HG03342 (cell line): ENCODE measurements around the gene AK5.

Experiments
- ATAC-seq: cut with Tn5 transposase; IDR thresholded peaks from one replicate; pipeline ENCODE4 v1.9.1; 2021; ENCODE audit warnings: mild to moderate bottlenecking, moderate library complexity; ENCODE audit not compliant: unreplicated experiment

Gene AK5

GRCh38 chr1:77430966-77431690 is 149.3 kb downstream of the AK5 start:
- no peak for ATAC-seq

GRCh38 chr1:77433934-77434333 is 152.1 kb downstream of the AK5 start:
- ATAC-seq = no peak

- no peak for ATAC-seq
Measured at GRCh38 chr1:77434967-77435366, 153.1 kb downstream of the AK5 start.

DNA sequence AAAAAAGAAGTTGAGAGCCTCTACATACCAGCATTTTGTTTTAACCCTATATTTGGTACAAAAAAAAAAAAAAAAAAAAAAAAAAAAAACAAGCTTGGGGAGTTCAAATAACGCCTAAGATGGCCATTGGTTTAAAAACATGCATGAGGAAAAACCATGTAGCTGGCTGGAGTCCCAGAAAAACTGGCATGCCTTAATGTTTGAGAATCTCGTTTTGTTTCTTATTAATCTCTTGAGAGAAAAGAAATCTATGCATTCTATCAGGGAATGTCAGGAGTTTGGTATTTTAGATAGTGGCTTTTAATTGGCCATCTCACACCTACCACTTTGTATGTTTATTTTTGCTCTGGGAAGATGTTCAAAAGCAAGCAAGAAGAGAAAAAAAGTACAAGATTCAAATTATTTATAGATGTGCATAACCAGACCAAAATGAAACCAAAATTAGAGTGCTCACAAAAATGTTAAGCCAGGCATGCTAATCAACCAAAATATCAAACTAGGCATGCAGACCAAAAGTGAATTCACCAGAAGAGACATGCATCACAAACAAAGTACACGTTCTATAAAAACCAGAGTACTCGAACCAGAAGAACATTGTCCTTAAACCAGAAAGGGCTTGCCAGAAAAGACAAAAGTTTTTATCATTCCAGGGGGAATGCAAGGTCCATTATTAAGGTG is 156.6 kb downstream of the AK5 start:
- ATAC-seq = no peak

GRCh38 chr1:77446841-77447555 is 165.2 kb downstream of the AK5 start:
- ATAC-seq = no peak

- ATAC-seq = no peak
Measured at GRCh38 chr1:77447669-77448068, 165.8 kb downstream of the AK5 start.

GRCh38 chr1:77459881-77460280 is 178.1 kb downstream of the AK5 start:
- ATAC-seq = no peak

- ATAC-seq = no peak
Measured at GRCh38 chr1:77461691-77462090, 179.9 kb downstream of the AK5 start.

DNA sequence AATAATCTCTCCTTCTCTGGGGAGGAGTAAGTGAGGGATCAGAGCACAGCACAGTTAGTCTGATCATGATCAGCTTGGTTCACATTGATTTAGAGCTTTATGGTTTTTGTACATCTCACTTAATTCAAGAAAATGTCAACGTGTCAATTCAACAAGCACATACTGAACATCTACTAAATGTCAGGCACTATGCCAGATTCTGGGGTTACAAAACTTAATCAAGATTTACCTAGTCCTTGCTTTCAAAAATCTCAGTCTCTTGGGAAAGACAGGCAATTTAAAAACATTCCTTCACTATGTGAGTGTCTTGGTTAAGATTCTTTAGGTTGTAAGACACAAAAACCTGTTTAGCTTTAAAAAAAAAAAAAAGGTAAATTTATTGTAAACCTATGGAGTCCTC is 181.4 kb downstream of the AK5 start:
- ATAC-seq = no peak

- no peak for ATAC-seq
Measured at GRCh38 chr1:77465139-77465538, 183.3 kb downstream of the AK5 start.

- ATAC-seq = no peak
Measured at GRCh38 chr1:77465922-77466321, 184.1 kb downstream of the AK5 start.

DNA sequence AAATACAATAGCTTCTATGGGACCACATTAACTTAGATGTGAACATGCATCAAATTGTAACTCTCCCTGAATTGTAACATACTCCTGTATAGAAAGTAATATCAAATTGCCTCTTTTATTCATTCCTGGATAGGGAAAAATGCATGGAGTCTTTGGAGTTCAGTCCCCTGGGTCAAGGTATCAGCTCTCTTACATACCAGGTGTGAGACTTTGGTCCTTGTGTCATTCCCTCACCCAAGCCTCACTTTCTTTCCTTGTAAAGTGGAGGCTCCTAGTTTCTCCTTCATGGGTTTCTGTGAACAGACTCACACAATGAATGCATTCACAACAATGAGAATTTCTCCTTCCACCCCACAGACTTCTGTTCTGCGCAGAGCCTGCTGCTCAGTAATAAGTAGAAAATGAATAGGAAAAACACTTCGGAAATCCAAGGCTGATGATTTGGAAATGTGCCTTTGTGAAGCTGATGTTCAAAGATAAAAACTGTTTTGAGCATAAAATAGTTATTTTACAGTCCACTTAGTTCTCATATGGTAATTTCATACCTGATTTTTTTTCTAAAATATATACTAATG is 185.3 kb downstream of the AK5 start:
- ATAC-seq = no peak

- ATAC-seq = no peak
Measured at GRCh38 chr1:77467741-77468140, 185.9 kb downstream of the AK5 start.

DNA sequence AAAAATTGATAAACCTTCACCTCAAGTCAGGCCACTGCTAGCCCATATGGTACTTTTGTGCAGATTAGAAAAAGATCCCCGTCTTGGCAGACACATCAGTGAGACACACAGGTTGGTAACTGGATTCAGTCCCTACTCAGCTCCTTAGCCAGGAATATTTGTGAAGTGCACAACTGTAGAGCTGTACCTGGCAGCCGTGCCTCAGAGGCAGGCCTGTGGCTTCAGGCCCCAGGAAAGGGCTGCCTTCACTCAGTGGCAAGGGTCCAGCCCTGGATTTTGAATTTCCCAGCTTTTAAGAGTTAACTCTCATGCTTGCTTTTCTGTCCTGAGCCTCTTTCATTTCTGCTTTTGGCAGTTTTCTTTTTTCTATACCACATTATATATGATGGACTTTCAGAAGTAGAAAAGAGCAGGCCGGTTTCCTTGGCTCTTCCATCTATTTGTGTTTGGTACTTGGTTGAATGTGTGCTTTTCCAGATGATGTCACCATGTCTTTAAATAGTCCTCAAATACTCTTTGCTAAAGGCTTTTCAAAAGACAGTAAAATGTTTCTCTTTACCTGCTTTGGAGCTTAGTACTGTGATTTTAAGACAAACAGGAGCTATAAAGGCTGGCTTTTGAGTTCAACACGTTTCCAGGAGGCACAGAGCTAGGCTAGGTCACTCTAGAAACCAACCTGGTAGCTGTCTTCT is 186.6 kb downstream of the AK5 start:
- ATAC-seq = no peak

GRCh38 chr1:77468949-77469710 is 187.3 kb downstream of the AK5 start:
- ATAC-seq = no peak

DNA sequence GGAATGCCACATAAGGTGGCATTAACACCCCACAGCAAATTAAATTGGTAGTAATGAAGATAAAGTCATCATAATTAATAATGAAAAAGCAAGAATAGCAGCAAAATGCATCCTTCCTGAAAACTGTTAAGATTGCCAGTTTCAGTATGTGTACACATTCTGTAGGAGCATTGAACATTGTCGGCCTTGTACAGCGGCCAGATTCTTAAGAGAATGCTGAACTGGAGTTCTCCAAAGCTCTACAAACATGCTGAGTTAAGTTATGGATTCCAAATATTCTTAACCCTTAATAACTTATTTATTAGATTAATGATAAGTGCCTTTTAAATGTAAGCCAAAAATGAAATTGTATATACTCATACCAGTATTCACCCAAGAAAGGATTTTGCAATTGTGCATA is 189.9 kb downstream of the AK5 start:
- ATAC-seq = no peak

GRCh38 chr1:77473690-77474089 is 191.9 kb downstream of the AK5 start:
- no peak for ATAC-seq

DNA sequence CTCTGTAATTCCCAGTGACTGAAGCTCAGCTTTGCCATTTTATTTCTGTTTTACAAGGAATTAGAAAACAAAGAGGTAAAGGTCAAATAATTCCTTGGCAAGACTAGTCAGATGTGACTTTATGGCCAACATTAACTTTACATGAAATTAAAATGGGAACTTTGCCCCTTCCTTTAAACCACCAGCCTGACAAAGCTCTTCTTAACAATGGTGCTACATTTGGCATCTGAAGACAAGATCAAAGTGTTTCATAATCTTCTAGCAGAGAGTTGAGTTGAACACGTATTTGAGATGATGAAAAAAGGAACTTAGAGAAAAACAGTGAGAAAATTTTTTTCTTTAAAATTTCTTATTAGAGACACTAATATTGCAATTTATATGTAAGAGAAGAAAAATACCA is 193.8 kb downstream of the AK5 start:
- no peak for ATAC-seq

GRCh38 chr1:77476475-77476874 is 194.7 kb downstream of the AK5 start:
- no peak for ATAC-seq

GRCh38 chr1:77484334-77484733 is 202.5 kb downstream of the AK5 start:
- ATAC-seq = no peak
